ENCODE data around the gene CDR2. TPM values are rescaled to one million over a fixed set of nuclear protein-coding genes. Genes with fewer than 3 reads are reported as not detected.

CDR2 gene
- total and polyA plus RNA-seq, 2 of the 13 experiments (the other 11 are each of a cell fraction or from before 2014, with no cell fraction given), result 59.0 to 78.9 TPM

DNA sequence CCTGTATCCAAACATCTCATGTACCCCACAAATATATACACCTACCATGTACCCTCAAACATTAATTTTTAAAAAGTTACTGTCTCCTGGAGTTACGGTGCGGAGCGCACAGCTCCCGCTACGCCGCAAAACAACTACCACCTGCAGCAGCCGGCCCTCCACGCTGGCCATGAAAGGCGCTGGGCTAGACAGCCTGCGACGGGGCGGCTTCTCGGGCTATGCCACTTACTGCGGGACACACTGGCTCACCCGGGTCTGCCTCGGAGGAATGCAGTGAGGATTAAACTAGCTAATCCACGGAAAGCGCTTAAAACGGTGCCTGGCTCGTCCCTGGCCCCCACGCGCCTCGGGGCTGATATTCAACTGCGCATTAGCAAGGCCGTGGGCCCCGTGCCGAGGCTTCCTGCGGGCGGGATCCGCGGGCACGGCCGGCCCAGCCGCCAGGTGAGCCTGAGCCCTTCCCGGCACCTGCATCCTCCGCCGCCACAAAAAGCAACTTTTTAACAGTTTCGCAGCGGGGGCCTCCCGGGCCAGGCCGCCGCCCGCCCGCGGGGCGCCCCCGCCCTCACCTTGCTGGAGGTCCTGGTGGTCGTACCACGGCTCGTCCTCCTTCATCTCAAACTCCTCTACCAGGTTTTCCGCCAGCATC is 633 bp downstream of the CDR2 start (continued):
- TF ChIP-seq, protein P1, sequence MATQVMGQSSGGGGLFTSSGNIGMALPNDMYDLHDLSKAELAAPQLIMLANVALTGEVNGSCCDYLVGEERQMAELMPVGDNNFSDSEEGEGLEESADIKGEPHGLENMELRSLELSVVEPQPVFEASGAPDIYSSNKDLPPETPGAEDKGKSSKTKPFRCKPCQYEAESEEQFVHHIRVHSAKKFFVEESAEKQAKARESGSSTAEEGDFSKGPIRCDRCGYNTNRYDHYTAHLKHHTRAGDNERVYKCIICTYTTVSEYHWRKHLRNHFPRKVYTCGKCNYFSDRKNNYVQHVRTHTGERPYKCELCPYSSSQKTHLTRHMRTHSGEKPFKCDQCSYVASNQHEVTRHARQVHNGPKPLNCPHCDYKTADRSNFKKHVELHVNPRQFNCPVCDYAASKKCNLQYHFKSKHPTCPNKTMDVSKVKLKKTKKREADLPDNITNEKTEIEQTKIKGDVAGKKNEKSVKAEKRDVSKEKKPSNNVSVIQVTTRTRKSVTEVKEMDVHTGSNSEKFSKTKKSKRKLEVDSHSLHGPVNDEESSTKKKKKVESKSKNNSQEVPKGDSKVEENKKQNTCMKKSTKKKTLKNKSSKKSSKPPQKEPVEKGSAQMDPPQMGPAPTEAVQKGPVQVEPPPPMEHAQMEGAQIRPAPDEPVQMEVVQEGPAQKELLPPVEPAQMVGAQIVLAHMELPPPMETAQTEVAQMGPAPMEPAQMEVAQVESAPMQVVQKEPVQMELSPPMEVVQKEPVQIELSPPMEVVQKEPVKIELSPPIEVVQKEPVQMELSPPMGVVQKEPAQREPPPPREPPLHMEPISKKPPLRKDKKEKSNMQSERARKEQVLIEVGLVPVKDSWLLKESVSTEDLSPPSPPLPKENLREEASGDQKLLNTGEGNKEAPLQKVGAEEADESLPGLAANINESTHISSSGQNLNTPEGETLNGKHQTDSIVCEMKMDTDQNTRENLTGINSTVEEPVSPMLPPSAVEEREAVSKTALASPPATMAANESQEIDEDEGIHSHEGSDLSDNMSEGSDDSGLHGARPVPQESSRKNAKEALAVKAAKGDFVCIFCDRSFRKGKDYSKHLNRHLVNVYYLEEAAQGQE (IDR thresholded peaks at IDR 0.05; ENCODE audit: borderline replicate concordance in 1 of 2, low read depth in 1 of 2, low read length in 2 of 2), result no peak
- TF ChIP-seq ZNF850 (CRISPR knock-in tag; conservative IDR thresholded peaks at IDR 0.05), result no peak; the same call in 1 of the 2 replicates
- TF ChIP-seq SALL2 (CRISPR knock-in tag; IDR thresholded peaks at IDR 0.05), result no peak
- TF ChIP-seq HOXD1 (CRISPR knock-in tag; IDR thresholded peaks at IDR 0.05), result peak; percentile 62; the same call in 1 of the 2 replicates
- no peak for TF ChIP-seq ARID2 (CRISPR knock-in tag; IDR thresholded peaks at IDR 0.05; ENCODE audit: borderline replicate concordance)
- TF ChIP-seq SIN3B (IDR thresholded peaks at IDR 0.05; ENCODE audit: low read length), result no peak; the same call in 1 of the 2 replicates
- TF ChIP-seq, protein P2, sequence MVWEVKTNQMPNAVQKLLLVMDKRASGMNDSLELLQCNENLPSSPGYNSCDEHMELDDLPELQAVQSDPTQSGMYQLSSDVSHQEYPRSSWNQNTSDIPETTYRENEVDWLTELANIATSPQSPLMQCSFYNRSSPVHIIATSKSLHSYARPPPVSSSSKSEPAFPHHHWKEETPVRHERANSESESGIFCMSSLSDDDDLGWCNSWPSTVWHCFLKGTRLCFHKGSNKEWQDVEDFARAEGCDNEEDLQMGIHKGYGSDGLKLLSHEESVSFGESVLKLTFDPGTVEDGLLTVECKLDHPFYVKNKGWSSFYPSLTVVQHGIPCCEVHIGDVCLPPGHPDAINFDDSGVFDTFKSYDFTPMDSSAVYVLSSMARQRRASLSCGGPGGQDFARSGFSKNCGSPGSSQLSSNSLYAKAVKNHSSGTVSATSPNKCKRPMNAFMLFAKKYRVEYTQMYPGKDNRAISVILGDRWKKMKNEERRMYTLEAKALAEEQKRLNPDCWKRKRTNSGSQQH (CRISPR knock-in tag; IDR thresholded peaks at IDR 0.05; ENCODE audit: low read depth), result peak; percentile 81; the same call in 1 of the 2 replicates
- TF ChIP-seq CHCHD3 (CRISPR knock-in tag; IDR thresholded peaks at IDR 0.05), result no peak
- peak; percentile 28; the same call in 1 of the 2 replicates for TF ChIP-seq ZNF552 (CRISPR knock-in tag; IDR thresholded peaks at IDR 0.05; ENCODE audit: borderline replicate concordance)
- peak; percentile 84 for TF ChIP-seq BRD4 (CRISPR knock-in tag; IDR thresholded peaks at IDR 0.05)
- TF ChIP-seq, protein P3, sequence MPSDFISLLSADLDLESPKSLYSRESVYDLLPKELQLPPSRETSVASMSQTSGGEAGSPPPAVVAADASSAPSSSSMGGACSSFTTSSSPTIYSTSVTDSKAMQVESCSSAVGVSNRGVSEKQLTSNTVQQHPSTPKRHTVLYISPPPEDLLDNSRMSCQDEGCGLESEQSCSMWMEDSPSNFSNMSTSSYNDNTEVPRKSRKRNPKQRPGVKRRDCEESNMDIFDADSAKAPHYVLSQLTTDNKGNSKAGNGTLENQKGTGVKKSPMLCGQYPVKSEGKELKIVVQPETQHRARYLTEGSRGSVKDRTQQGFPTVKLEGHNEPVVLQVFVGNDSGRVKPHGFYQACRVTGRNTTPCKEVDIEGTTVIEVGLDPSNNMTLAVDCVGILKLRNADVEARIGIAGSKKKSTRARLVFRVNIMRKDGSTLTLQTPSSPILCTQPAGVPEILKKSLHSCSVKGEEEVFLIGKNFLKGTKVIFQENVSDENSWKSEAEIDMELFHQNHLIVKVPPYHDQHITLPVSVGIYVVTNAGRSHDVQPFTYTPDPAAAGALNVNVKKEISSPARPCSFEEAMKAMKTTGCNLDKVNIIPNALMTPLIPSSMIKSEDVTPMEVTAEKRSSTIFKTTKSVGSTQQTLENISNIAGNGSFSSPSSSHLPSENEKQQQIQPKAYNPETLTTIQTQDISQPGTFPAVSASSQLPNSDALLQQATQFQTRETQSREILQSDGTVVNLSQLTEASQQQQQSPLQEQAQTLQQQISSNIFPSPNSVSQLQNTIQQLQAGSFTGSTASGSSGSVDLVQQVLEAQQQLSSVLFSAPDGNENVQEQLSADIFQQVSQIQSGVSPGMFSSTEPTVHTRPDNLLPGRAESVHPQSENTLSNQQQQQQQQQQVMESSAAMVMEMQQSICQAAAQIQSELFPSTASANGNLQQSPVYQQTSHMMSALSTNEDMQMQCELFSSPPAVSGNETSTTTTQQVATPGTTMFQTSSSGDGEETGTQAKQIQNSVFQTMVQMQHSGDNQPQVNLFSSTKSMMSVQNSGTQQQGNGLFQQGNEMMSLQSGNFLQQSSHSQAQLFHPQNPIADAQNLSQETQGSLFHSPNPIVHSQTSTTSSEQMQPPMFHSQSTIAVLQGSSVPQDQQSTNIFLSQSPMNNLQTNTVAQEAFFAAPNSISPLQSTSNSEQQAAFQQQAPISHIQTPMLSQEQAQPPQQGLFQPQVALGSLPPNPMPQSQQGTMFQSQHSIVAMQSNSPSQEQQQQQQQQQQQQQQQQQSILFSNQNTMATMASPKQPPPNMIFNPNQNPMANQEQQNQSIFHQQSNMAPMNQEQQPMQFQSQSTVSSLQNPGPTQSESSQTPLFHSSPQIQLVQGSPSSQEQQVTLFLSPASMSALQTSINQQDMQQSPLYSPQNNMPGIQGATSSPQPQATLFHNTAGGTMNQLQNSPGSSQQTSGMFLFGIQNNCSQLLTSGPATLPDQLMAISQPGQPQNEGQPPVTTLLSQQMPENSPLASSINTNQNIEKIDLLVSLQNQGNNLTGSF (CRISPR knock-in tag; IDR thresholded peaks at IDR 0.05), result no peak; the same call in 1 of the 2 replicates
- TF ChIP-seq, protein P4, sequence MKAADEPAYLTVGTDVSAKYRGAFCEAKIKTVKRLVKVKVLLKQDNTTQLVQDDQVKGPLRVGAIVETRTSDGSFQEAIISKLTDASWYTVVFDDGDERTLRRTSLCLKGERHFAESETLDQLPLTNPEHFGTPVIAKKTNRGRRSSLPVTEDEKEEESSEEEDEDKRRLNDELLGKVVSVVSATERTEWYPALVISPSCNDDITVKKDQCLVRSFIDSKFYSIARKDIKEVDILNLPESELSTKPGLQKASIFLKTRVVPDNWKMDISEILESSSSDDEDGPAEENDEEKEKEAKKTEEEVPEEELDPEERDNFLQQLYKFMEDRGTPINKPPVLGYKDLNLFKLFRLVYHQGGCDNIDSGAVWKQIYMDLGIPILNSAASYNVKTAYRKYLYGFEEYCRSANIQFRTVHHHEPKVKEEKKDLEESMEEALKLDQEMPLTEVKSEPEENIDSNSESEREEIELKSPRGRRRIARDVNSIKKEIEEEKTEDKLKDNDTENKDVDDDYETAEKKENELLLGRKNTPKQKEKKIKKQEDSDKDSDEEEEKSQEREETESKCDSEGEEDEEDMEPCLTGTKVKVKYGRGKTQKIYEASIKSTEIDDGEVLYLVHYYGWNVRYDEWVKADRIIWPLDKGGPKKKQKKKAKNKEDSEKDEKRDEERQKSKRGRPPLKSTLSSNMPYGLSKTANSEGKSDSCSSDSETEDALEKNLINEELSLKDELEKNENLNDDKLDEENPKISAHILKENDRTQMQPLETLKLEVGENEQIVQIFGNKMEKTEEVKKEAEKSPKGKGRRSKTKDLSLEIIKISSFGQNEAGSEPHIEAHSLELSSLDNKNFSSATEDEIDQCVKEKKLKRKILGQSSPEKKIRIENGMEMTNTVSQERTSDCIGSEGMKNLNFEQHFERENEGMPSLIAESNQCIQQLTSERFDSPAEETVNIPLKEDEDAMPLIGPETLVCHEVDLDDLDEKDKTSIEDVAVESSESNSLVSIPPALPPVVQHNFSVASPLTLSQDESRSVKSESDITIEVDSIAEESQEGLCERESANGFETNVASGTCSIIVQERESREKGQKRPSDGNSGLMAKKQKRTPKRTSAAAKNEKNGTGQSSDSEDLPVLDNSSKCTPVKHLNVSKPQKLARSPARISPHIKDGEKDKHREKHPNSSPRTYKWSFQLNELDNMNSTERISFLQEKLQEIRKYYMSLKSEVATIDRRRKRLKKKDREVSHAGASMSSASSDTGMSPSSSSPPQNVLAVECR (CRISPR knock-in tag; IDR thresholded peaks at IDR 0.05; ENCODE audit: borderline replicate concordance), result no peak; the same call in 1 of the 2 replicates
- TF ChIP-seq FLYWCH1 (CRISPR knock-in tag; IDR thresholded peaks at IDR 0.05), result 0 out of 2 replicates have a peak, but pooled peaks have one; percentile 23

Measured in HepG2 (cell line).